LNCaP clone FGC (cell line): ENCODE data around the gene CLEC16A.

Source experiments
- DNase-seq: peaks from one replicate; pipeline ENCODE4 v3.0.0-alpha.2; 2011; ENCODE audit warnings: low read depth
- H3K4me3 ChIP-seq: 2 replicates; pipeline ENCODE4 v1.5.1; 2011; ENCODE audit warnings: mild to moderate bottlenecking, low read depth, low read length, control low read depth
- CTCF ChIP-seq: IDR thresholded peaks from 2 replicates; pipeline ENCODE4 v1.5.1; 2012; ENCODE audit warnings: mild to moderate bottlenecking; ENCODE audit not compliant: control insufficient read depth, insufficient read depth; ENCODE audit errors: extremely low read depth

Gene CLEC16A

DNA sequence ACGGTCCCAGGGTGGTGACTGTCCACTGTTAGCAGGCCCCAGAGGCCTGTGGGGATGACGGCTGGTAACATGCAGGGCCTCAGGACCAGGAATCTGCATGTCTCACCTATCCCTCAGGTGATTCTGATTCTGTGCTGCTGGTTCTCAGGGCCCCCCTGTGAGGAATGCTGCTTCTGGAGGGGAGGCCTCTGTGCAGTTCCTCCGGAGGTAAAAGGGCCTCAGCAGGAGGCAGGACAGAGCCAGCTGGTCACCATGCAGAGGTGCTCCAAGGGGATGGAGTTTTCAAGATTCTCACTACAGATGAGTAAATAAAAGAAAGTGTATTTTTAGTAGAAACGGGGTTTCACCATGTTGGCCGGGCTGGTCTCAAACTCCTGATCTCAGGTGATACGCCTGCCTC is 33.8 kb downstream of the CLEC16A start:
- no peak for TF ChIP-seq CTCF
- no peak for DNase-seq
- no peak overlapping the region for H3K4me3 ChIP-seq

DNA sequence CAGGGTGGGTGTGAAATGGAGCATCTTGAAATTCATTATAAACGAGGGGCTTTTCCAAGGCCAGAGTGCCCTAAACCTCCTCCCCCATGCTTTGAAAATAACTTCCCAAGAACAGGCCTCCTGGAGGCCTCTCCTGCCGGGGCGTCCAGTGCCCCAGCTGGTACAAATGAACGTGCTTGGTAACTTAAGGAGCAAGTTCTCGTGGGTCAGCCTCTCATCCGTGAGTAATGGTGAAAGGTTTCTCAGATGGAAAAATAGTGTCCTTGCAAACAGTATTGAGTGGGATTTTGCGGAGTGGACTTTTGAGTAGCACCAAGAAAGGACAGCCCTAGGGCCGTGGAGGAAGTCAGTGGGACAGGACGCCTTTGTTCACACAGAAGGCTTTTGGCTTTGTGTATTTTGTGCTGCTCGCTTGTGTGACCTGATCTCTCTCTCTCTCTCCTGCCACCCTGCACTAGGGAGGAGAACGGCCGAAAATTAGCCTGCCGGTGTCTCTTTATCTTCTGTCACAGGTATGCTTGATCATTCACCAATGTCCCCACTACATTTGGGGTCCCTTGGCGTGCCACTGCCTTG is 34.6 kb downstream of the CLEC16A start:
- DNase-seq, result no peak

GRCh38 chr16:10979717-10980601 is 35.6 kb downstream of the CLEC16A start:
- peak; percentile 99 for DNase-seq
- H3K4me3 ChIP-seq, result peak overlapping the region; percentile 12
- TF ChIP-seq CTCF, result no peak

More for the DNA sequence above, 34.6 kb downstream of the CLEC16A start:
- peak overlapping the region; percentile 12; the same call in 1 of the 2 replicates for H3K4me3 ChIP-seq
- TF ChIP-seq CTCF, result no peak

DNA sequence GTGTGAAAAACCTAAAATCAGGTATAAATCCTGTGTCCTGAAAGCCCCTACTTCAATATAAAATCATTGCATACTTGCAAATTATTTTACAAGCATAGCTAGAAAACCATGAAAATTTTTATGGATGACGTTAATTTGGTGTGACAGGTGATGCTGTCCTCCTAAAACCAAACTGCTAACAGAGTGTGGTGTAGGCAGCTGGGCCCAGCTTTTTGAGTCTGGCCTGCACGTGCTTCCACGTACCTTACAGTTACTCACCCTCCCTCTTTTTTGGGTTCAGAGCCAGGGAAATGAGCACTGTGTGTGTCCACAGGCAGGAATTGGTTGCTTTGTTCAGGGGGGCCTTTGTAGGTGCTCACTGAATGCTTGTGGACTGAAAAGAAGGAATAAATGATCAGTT is 36.4 kb downstream of the CLEC16A start:
- TF ChIP-seq CTCF, result no peak
- no peak overlapping the region for H3K4me3 ChIP-seq
- DNase-seq, result no peak

DNA sequence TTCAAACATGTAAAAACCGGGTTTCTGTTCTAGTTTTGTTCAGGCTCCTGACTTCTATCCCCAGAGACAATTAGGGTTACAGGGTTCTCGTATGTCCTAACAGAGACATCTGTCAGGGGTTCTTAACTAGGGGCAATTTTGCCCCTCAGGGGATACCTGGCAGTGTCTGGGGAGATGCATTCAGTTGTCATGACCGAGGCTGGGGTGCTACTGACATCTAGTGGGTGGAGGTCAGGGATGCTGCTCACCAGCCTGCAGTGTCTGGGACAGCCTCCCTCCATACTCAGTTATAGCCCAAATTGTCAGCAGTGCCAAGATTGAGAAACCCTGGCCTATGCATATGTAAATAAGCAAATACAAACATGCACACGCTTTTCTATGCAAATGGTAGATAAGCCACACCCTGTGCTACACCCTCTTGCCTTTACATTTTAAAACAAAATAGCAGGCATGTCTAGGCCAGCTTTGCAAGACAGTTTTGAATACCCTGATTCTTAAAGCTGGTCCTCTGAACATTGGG is 37.4 kb downstream of the CLEC16A start:
- peak; percentile 52 for DNase-seq
- H3K4me3 ChIP-seq, result no peak overlapping the region
- peak; percentile 70 for TF ChIP-seq CTCF

DNA sequence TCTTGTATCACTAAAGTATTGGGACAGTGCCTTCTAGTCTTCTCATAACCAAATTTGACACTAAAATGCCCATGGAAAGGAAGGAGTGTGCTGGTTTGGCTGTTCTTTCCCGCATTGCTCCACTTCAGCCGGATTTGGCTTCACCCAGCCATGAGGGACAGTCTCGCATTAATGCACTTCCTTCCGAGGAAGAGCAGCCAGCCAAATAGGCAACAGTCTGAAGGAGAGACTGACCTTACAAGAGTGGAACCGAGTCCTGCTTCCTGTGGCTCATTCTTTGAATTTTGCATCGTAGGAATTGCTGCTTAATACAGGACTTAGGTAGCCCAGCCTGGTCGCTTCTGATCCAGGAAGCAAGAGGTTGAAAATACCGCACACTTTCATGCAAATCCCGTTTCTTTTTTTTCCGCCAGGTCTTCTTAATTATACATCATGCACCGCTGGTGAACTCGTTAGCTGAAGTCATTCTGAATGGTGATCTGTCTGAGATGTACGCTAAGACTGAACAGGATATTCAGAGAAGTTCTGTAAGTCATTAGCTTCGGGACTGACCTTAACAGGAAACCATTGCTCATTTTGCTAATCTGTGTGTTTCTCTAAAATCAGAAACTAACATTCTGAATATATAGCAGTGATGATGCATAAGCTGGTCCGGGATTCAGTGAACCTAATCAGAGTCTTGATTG is 38.2 kb downstream of the CLEC16A start:
- no peak for DNase-seq
- no peak for TF ChIP-seq CTCF
- H3K4me3 ChIP-seq, result no peak overlapping the region
